D341Med (cell line): ENCODE measurements around the gene UBE2L3.
"Not testable (repeated sequence)": the region's sequence is repeated elsewhere in the genome, so short reads cannot be mapped to it uniquely, and the experiment has no call there.

ENCODE experiments used
- DNase-seq: peaks from one replicate; pipeline ENCODE4 v3.0.0; 2012; ENCODE audit warnings: low spot score

The UBE2L3 gene

DNA sequence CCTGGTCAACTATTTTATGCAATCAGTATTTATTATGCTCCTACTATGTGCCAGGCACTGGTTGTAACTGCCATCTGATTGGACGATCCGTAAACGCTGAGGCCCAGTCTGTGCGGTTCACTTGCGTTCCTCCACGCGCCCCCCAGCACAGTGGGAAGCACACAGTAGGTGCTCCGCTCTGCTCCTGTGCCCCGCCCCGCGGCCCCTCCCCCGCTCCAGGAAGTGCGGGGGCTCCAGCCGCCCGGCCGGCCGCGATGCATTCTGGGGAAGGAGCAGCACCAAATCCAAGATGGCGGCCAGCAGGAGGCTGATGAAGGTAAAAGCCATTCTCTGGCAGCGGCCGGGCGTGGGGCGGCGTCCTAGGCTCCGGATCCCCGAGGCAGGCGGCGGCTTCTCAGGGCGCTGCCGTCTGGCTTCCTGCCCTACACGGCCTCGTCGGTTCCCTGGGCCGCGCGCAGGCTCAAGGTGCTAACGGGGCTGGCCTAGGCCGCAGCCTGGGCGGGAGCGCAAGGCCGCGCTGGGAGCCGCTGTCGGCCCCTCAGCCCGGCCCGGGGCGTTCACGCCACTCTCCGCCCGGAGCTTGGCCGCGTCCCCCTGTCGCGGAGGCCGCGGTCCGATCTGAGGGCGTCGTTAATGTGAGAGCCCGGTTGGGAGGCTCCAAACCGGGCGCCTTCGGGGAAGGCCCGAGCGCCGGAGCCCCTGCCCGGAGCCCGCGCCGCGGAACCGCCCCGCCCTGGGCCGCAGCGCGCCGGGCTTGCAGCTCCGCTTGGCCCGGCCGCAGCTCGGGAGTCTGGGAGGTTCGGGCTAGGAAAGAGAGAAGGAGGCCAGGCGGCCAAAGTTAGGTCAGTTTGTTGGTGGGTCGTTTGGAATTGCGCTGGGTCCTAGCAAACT, at the start of gene UBE2L3:
TSS of gene UBE2L3 (plus strand) at position 259 of the 891 bp plus-strand sequence. CDS start at position 290, 31 bp downstream.
- DNase-seq: peak; percentile 94

DNA sequence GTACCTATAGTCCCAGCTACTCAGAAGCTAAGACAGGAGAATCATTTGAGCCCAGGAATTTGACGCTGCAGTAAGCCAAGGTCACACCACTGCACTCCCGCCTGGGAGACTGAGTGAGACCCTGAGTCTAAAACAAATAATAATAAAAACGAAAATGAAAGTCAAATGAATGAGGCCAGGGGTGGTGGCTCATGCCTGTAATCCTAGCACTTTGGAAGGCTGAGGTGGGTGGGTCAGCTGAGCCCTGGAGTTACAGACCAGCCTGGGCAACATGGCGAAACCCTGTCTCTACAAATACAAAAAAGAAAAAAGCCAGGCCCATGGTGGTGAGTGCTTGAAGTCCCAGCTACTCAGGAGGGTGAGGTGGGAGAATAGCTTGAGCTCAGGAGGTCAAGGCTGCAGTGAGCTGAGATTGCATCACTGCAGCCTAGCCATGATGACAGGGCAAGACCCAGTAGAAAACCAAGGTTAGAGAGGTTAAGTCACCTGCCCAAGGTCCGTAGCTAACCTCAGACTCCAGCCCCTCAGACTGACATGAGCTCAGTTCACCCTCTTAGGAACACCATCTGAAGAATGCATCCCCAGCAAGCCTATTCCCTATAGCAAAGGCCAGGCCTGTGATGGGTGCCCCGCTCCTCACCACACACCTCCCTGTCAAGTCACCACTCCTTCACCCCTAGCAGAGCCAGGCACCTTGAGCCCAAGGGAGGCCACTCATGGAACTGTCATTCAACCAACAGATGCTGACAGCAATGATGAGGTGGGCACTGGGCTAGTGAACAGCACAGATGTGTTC, 40.6 kb upstream of the UBE2L3 start:
- DNase-seq: not testable (repeated sequence)

DNA sequence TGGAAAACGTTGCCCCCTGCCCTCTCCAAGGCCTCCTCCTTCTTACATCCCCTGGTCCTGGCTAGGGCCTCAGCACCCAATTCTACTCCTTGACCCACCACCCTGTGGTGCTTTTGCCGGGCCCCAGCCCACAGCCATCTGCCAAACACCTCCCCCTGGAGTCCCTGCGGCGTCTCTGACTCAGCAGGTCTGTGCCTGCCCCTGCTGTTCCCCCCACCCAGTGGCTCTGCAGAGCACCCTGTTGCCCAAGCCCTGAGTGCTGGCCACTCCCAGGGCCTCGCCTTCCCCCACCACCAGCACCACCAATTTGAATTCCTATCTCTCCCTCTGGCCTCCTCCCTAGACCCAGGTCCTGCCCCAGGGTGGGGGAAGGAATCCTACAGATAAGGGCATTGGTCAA, 36.0 kb upstream of the UBE2L3 start:
- not testable (repeated sequence) for DNase-seq

DNA sequence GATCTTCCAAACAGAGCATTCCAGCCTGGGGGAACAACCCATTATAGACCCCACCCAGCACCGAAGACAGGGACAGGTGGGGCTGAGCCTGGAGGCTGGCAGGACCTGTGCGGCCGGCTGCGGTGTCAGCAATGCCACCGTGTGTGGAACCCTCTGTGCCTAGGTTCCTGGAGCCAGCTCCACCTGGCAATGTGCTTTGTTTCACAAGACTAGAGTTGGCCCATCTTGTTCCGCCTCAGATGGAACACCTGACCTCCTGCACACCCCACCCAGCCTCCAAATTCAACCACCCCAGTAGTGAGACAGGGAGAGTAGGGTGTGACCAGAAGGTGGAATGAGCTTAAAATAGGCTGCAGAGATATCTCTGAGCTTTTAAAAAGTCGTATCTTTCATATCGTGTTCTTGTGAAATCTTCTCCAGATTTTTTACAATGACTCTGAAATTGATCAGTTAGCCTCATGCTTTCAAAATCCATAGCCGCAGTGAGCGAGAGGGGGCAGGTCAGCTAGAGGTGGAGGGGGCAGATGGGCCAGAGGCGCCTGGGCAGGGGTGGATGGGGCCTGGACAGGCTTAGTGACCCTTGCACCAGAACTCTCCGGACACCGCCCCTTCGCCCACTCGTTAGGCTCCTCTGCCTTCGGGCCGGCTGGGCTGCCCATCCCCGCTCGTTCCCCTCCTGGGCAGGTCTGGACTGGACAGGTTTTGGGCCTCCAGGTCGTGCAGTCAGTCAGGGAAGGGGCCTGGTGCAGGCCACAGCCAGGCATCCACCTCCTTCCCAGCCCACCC, 34.5 kb upstream of the UBE2L3 start:
- DNase-seq: not testable (repeated sequence)

DNA sequence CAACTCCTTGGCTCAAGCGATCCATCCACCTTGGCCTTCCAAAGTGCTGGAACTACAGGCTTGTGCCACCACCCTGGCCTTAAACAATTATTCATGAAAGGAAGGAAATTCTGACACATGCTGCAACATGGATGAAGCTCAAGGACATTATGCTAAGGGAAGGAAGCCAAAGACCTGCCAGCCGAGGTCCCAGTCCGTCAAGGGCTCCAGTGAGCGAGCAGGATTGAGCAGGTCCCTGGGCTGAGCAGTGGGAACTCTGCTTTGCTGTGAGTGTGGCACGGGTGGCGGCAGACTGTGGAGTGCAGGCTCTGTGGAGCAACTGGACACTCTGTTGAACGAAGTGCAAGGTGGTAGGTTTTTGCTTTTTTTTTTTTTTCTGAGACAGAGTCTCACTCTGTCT, 27.7 kb upstream of the UBE2L3 start:
- not testable (repeated sequence) for DNase-seq

DNA sequence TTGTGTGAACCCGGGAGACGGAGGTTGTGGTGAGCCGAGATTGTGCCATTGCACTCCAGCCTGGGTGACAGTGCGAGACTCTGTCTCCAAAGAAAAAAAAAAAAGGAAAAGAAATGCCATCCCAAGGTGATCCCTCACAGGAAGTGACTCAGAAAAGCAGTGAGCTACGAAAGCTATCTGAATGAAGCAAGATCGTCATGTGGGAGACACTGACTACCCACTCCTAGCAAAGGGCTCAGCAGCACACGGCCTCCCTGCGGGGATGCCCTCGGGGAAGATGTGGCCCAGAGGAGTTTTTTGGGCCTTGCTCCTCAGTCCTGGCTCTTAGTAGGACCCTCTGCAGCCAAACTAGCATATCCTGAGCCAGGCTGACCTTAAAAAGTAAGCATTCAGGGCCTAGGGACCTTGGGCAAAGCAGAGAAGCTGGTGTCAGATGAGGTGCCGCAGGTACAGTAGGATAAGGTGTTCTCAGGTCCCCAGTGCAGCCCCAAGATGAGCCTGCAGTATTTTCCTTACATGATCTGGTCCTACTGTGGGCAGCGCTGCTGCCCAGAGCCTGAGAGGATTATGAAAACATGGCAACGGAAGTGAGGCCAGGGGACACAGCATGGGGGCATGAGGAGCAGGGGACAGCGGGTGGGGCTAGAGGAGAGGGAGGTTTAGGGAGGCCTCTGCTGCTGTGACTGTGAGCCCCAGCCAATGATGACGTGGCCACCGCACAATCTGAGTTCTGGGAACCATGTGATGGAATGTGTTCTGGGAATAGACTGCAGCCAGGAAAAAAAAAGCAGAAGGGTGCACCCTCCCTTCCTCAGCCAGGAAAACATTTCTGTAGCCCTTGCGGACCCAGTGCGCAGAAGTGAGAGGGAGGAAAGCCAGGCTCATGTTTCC, 22.8 kb upstream of the UBE2L3 start:
- DNase-seq: not testable (repeated sequence)

DNA sequence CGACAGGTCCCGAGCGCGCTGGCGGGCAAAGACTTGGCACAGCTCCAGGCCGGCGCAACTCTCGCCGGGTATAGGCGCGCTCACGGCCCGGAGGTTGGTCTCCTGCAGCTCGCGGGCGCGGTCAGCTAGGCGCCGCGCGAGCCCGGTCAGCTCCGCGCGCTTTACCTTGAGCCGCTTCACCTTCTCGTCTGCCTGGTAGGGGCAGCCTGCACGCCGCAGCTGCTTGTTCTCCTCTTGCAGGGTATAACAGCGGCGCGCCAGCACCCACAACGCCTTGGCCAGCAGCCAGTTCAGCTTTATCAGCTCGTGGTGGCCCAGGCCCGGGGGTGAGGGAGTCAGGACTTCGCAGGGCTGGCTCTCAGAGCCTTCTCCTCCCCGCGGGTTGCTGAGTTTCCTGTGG, 18.0 kb upstream of the UBE2L3 start:
- not testable (repeated sequence) for DNase-seq

DNA sequence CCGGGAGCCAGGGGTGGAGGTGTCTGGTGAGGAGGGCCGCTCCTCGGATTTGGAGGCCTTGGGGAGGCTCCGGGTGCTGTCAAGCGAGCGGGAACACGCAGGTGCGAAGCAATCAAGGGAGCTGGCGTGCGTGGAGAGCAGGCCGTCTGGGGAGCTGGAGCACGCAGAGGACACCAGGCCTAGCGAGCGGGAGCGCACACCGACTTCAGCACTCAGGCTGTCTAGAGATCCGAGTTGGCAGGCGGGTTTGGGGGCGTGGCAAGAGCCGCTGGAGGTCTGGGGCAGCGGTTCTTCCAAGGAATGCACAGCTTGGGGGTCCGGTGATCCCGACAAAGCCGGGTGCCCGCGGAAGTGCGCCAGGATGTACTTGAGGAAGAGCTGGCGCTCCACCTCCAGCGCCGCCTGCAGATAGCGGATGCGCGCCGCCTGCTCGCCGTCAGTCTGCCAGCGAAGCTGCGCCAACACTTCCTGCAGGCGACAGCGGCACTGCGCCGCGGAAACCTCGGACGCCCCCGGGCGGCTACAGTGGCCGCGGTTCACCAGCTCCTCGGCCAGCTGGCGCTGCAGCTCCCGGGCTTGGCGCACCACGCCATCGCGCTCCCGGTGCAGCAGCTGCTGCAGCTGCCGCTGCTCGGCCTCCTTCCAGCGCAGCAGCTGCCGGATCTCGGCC, 17.4 kb upstream of the UBE2L3 start:
- not testable (repeated sequence) for DNase-seq

DNA sequence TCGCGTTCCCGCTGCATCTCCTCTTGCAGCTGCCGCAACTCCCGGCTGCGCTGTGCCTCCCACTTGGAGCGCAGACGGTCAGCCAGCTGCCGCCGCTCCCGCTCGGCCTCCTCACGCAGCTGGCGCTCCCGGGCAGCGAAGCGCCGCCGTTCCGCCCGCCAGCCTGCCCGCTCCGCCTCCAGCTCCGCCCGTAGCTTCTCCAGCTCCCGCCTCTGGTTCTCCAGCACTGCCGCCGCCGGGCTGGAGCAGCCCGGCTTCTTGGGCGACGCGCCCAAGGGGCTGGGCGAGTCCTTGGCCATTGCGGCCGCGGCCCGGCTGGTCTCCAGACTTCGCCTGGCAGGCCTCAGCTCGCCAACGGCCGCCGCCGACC, 16.9 kb upstream of the UBE2L3 start:
- not testable (repeated sequence) for DNase-seq

DNA sequence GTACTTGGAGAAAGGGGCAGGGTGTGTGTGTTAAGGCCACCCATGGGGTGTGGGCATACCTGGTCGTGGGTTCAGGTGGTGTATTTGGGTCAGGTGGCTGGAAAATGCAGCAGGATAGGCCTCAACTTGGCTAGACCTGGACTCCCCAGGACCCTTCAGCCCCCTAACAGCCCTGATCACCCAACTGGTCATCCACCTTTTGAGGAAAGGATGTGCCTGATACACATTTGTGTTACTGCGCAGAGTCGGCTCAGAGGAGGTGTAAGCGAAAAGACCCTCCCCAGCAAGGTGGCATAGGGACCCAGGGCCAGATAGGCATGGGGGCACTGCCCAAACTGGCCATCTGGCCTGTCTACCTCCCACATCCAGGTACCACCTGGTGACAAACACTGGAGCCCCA, 16.2 kb upstream of the UBE2L3 start, which contains the start of gene RIMBP3C:
TSS of gene RIMBP3C (minus strand) at position 101 of the 400 bp plus-strand sequence. CDS start 485 bp downstream, outside the sequence.
- DNase-seq: not testable (repeated sequence)

DNA sequence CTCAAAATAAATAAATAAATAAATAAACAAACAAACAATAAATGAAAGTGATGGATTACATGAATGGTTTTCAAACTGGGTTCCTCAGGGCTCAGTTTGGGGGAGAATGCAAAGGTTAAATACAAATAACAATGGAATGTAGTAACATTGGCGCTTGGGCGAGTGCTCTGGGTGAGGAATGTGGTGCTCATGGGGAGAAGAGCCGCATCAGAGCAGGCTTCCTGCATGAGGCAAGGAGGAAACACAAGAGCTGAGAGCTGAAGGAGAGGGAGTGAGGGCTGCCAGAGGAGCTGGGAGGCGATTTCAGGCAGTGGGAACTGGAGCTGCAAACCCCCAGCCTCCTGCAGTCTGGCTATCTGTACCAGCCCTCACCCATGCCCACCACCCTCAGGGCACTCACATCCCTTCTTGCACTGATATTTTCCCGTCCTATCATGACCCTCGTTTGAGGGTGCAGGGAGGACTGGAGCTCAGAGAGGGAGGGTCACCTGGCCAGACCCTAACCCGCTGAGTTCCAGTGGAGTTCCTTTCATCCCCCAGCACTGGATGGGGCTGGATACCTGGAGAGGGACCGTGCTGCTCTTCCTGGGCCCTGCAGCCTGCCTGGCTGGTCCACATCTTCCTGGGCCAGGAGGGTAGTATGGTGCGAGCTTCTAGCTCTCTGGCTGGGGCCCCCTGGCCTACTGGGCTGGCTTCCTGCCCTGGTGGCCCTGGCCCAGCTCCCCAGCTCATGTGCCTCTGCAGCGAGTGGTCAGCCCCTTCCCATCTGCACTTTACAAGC, 8.0 kb upstream of the UBE2L3 start:
- DNase-seq: not testable (repeated sequence)

DNA sequence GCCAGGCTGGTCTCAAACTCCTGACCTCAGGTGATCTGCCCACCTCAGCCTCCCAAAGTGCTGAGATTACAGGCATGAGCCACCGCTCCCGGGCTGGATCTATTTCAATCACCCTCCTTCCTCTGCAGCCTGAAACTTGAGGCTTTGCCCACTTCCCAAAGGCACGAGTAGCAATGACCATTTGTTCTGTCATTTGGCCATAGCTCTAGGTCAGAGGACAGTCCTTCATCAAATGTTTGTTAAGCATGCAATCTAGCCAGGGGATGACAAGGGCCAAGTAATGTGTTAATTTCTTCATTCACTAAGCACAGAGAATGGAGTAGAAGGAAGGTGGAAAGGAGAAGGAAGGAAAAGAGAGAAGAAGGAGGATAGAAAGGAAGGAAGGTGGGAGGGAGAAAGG, 6.9 kb upstream of the UBE2L3 start:
- DNase-seq: not testable (repeated sequence)

DNA sequence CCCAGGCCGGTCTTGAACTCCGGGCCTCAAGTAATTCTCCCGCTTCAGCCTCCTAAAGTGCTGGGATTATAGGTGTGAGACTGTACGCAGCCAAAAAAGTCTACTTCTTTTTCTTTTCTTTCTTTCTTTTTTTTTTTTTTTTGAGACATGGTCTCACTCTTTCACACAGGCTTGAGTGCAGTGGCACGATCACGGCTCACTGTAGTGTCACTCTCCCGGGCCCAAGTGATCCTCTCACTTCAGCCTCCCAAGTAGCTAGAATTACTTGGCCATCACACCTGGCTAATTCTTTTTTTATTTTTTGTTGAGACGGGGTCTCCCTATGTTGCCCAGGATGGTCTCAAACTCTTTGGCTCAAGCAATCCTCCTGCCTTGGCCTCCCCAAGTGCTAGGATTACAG, 3.6 kb upstream of the UBE2L3 start:
- no peak for DNase-seq

DNA sequence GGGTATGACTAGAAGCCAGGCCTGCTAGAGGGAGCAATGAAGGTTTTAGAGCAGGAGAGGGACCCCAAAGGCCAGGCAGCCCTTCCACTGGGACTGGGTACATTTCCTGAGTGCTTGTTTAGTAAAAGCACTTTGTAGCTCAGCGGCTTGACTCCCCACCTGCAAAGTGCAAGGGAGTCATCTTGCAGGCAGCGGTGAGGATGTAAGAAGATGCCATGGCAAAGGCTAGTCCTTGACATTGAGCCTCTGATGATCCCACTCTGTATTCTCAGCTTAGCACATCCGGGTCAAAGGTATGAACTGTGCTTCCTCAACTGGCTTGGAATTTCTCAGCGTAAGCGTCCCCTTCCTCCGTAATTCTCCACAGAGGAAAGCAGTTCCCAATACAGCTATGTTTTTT, 3.1 kb upstream of the UBE2L3 start:
- peak; percentile 15 for DNase-seq

DNA sequence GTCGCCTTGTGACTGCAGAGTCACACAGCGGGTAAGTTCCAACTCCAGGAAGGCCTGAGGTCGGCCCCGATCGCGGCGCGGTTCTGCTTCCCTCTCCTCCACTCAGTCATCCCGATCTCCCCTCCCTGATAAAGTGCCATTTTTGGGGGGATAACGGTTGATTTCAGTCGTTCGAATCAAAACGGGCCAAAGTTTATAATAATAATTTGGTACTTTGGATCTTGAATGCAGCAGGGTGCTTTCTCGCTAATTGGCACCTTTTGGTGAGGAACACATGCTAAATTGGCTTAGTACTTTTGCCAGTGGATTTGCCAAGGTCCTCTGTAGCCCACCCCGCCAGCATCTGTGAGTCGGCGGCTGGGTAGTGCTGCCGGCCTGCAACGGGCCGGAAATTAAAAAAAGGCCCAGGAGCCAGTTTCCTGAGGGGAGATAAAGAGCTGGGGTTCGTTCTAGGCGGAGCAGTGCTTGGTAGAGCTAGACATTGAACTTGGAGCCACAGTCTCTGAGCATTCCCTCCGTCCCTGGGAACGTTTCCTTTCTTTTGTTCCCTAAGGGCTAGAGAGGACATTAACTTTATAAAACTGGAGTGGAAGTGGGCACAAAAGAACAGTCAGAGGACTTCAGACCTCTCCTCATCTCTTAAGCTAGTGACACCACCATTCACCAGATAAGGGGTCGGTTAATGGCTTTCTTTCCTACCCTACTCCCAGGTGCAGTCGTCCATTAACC, 997 bp downstream of the UBE2L3 start:
- DNase-seq: peak; percentile 54

DNA sequence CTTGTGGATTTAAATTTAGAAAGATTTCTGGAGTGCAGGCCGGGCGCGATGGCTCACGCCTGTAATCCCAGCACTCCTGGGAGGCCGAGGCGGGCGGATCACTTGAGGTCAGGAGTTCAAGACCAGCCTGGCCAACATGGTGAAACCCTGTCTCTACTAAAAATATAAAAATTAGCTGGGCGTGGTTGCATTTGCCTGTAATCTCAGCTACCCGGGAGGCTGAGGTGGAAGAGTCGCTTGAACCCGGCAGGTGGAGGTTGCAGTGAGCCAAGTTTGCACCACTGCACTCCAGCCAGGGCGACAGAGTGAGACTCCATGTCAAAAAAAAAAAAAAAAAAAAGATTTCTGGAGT, 1.5 kb downstream of the UBE2L3 start:
- not testable (repeated sequence) for DNase-seq

DNA sequence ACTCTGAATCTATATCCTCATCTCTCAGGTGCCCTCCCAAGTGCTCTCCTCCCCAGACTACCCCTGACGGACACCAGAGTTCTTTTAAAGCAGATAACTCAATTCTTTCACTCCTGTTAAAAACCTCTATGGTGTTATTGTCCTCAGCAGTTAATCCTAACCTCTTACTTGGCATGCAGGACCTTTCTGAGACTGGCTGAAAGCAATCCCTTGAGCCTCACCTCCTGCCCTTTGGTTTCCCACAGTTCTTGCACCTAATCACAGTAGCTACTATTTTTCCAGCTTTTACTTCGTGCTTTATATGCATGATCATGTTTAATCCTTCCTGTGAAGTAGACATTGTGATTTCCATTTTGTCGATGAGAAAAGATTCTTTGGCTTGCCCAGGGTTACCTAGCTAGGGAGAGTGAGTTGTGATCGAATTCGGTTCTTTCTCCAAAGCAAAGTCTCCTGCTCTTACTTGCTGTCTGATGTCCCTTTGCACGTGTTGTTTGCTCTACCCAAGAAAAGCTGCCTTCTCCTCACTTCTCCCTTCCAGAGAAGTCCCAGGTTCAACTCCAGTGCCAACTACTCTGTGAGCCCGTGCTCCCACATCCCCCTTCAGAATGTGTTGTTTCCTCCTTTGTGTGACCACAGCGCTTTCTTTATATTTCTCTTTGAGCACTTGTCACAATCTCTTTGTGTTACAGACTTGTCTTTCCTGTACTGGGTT, 2.1 kb downstream of the UBE2L3 start:
- peak; percentile 9 for DNase-seq

DNA sequence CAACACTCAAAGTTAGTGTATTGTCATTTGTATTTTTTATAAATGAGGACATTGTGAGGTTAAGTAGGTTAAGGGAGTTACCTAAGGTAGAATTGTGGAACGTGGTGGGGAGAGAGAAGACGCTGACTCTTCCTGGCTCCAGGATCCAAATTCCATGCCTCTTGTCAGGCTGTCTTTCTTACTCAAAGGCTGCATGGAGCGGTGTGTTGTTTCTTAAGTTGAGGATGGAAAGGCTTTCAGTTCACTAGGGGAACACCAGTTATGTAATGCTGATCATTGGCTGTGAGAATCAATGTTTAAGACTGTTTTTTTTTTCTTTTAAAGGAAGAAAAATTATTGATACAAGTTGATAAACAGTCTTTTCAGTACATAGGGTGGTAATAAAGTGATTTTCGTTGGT, 2.9 kb downstream of the UBE2L3 start:
- DNase-seq: no peak
